ENCODE measurements around the gene MEI4.

DNA sequence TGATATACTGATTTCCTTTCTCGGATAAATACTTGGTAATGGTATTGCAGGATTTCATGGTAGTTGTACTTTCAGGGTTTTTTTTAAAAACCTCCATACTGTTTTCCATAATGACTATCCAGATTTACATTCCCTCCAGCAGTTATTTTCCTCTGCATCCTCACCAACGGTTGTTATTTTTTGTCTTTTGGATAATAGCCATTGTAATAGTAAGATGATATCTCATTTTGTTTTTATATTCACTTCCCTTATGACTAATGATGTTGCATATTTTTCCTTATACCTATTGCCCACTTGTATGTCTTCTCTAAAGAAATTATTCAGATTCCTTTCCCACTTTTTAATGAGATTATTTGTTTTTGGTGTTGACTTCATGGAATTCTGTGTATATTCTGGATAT, 231.0 kb downstream of the MEI4 start:
- TF ChIP-seq, protein P1, sequence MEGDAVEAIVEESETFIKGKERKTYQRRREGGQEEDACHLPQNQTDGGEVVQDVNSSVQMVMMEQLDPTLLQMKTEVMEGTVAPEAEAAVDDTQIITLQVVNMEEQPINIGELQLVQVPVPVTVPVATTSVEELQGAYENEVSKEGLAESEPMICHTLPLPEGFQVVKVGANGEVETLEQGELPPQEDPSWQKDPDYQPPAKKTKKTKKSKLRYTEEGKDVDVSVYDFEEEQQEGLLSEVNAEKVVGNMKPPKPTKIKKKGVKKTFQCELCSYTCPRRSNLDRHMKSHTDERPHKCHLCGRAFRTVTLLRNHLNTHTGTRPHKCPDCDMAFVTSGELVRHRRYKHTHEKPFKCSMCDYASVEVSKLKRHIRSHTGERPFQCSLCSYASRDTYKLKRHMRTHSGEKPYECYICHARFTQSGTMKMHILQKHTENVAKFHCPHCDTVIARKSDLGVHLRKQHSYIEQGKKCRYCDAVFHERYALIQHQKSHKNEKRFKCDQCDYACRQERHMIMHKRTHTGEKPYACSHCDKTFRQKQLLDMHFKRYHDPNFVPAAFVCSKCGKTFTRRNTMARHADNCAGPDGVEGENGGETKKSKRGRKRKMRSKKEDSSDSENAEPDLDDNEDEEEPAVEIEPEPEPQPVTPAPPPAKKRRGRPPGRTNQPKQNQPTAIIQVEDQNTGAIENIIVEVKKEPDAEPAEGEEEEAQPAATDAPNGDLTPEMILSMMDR (IDR thresholded peaks at IDR 0.05; ENCODE audit: control extremely low read depth in 1 of 3, insufficient read depth in 1 of 3, low read depth in 1 of 3, low read length in 3 of 3): no peak
- no peak for TF ChIP-seq SP4 (IDR thresholded peaks at IDR 0.05; ENCODE audit: low read length)
- no peak for TF ChIP-seq RNF2 (IDR thresholded peaks at IDR 0.05; ENCODE audit: borderline replicate concordance, low read depth, low read length, missing control alignments, poor library complexity, severe bottlenecking)
- TF ChIP-seq KDM4A (IDR thresholded peaks at IDR 0.05; ENCODE audit: low read depth, low read length, severe bottlenecking): no peak
- TF ChIP-seq, protein P2, sequence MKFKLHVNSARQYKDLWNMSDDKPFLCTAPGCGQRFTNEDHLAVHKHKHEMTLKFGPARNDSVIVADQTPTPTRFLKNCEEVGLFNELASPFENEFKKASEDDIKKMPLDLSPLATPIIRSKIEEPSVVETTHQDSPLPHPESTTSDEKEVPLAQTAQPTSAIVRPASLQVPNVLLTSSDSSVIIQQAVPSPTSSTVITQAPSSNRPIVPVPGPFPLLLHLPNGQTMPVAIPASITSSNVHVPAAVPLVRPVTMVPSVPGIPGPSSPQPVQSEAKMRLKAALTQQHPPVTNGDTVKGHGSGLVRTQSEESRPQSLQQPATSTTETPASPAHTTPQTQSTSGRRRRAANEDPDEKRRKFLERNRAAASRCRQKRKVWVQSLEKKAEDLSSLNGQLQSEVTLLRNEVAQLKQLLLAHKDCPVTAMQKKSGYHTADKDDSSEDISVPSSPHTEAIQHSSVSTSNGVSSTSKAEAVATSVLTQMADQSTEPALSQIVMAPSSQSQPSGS (IDR thresholded peaks at IDR 0.05; ENCODE audit: low read length): no peak
- no peak for TF ChIP-seq YY1 (IDR thresholded peaks at IDR 0.05; ENCODE audit: low read depth, low read length)
- TF ChIP-seq POLR2AphosphoS5 (IDR thresholded peaks at IDR 0.05; ENCODE audit: low read depth, low read length): no peak
- TF ChIP-seq POLR2A (IDR thresholded peaks at IDR 0.05; ENCODE audit: control extremely low read depth in 1 of 2, low read depth in 2 of 2, low read length in 2 of 2): no peak
- TF ChIP-seq, protein P3, sequence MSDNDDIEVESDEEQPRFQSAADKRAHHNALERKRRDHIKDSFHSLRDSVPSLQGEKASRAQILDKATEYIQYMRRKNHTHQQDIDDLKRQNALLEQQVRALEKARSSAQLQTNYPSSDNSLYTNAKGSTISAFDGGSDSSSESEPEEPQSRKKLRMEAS (IDR thresholded peaks at IDR 0.05): no peak
- no peak for TF ChIP-seq GABPA (IDR thresholded peaks at IDR 0.05; ENCODE audit: borderline replicate concordance, insufficient read depth, low read length)
- no peak for TF ChIP-seq BRCA1 (IDR thresholded peaks at IDR 0.05; ENCODE audit: low read depth, low read length)
- no peak for TF ChIP-seq RAD21 (IDR thresholded peaks at IDR 0.05 in 1 of 2, conservative IDR thresholded peaks at IDR 0.05 in 1 of 2; ENCODE audit: low read depth in 2 of 2, low read length in 2 of 2)
- no peak for TF ChIP-seq EZH2 (IDR thresholded peaks at IDR 0.05; ENCODE audit: low read depth, low read length, severe bottlenecking)

All from H1 (cell line).